ENCODE results near the gene CDYL2. TPM values are rescaled to one million over a fixed set of nuclear protein-coding genes. Genes with fewer than 3 reads are reported as not detected.

CDYL2 gene
- total RNA-seq, result 8.4 and 18.9 TPM in 2 replicates

GRCh38 chr16:80804526-80805383, at the start of gene CDYL2:
CDYL2 (minus strand) TSS chr16:80804598; CDS start chr16:80804173, 425 bp downstream.
- no peak for TF ChIP-seq CTCF (IDR thresholded peaks at IDR 0.05; ENCODE audit: insufficient read depth, low read length, poor library complexity, severe bottlenecking)
- DNase-seq (ENCODE audit: low read depth), result no peak
- Histone ChIP-seq H3K36me3 (ENCODE audit: control insufficient read depth, insufficient read depth, low read length) (no peaks in the 10 kb centered on the region), H3K27me3 (ENCODE audit: control insufficient read depth, insufficient read depth, low read length) (no peaks in the 10 kb centered on the region), H3K4me3 (ENCODE audit: low read depth, low read length) (peak within 1 kb of the TSS; percentile 70)

GRCh38 chr16:80852261-80852872, 48.0 kb upstream of the CDYL2 start:
- DNase-seq (ENCODE audit: low read depth), result no peak
- peak; percentile 51 for TF ChIP-seq CTCF (IDR thresholded peaks at IDR 0.05; ENCODE audit: insufficient read depth, low read length, poor library complexity, severe bottlenecking)
- no peaks in the 10 kb centered on the region for H3K27me3 ChIP-seq (ENCODE audit: control insufficient read depth, insufficient read depth, low read length)
- no peak overlapping the region for H3K4me3 ChIP-seq (ENCODE audit: low read depth, low read length)
- no peaks in the 10 kb centered on the region for H3K36me3 ChIP-seq (ENCODE audit: control insufficient read depth, insufficient read depth, low read length)

- TF ChIP-seq CTCF (IDR thresholded peaks at IDR 0.05; ENCODE audit: insufficient read depth, low read length, poor library complexity, severe bottlenecking), result no peak
- H3K4me3 ChIP-seq (ENCODE audit: low read depth, low read length), result no peak overlapping the region
- H3K27me3 ChIP-seq (ENCODE audit: control insufficient read depth, insufficient read depth, low read length), result no peaks in the 10 kb centered on the region
- DNase-seq (ENCODE audit: low read depth), result no peak
- no peaks in the 10 kb centered on the region for H3K36me3 ChIP-seq (ENCODE audit: control insufficient read depth, insufficient read depth, low read length)
These were observed 47.4 kb upstream of the CDYL2 start for GRCh38 chr16:80851831-80852230.

GRCh38 chr16:80850757-80851156, 46.4 kb upstream of the CDYL2 start:
- H3K27me3 ChIP-seq (ENCODE audit: control insufficient read depth, insufficient read depth, low read length), result no peaks in the 10 kb centered on the region
- TF ChIP-seq CTCF (IDR thresholded peaks at IDR 0.05; ENCODE audit: insufficient read depth, low read length, poor library complexity, severe bottlenecking), result no peak
- no peaks in the 10 kb centered on the region for H3K36me3 ChIP-seq (ENCODE audit: control insufficient read depth, insufficient read depth, low read length)
- no peak overlapping the region for H3K4me3 ChIP-seq (ENCODE audit: low read depth, low read length)
- no peak for DNase-seq (ENCODE audit: low read depth)

GRCh38 chr16:80848862-80849261, 44.5 kb upstream of the CDYL2 start:
- Histone ChIP-seq H3K27me3 (ENCODE audit: control insufficient read depth, insufficient read depth, low read length) (no peaks in the 10 kb centered on the region), H3K4me3 (ENCODE audit: low read depth, low read length) (no peak overlapping the region), H3K36me3 (ENCODE audit: control insufficient read depth, insufficient read depth, low read length) (no peaks in the 10 kb centered on the region)
- no peak for DNase-seq (ENCODE audit: low read depth)
- TF ChIP-seq CTCF (IDR thresholded peaks at IDR 0.05; ENCODE audit: insufficient read depth, low read length, poor library complexity, severe bottlenecking), result no peak
